ENCODE results near the gene PHF2. TPM values are rescaled to one million over a fixed set of nuclear protein-coding genes. Genes with fewer than 3 reads are reported as not detected.

PHF2 gene
- total RNA-seq, 1 experiment from 2014 or later = 11.6 TPM

GRCh38 chr9:93654351-93654961, 78.1 kb downstream of the PHF2 start (continued):
- TF ChIP-seq ARID4B (CRISPR knock-in tag; IDR thresholded peaks at IDR 0.05; ENCODE audit: borderline replicate concordance) (no peak), ELF4 (CRISPR knock-in tag; IDR thresholded peaks at IDR 0.05; ENCODE audit: low read depth) (no peak), FOXP4 (CRISPR knock-in tag; IDR thresholded peaks at IDR 0.05) (no peak), MXD4 (CRISPR knock-in tag; IDR thresholded peaks at IDR 0.05; ENCODE audit: borderline replicate concordance) (no peak)
- TF ChIP-seq, protein P1, sequence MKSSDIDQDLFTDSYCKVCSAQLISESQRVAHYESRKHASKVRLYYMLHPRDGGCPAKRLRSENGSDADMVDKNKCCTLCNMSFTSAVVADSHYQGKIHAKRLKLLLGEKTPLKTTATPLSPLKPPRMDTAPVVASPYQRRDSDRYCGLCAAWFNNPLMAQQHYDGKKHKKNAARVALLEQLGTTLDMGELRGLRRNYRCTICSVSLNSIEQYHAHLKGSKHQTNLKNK (CRISPR knock-in tag; IDR thresholded peaks at IDR 0.05) = no peak

- H3K27me3 Mint-ChIP-seq (ENCODE audit: low read depth) = no peaks in the 10 kb centered on the region
- CTCF ChIA-PET = interaction anchor here (0.8 to 1.0 kb wide), 2 partner anchors 63 to 502 kb away, joined by 3 read pairs; no protein-coding TSS in a partner anchor
Measured at GRCh38 chr9:93655621-93656425, 79.4 kb downstream of the PHF2 start.

More at GRCh38 chr9:93655621-93656425, 79.4 kb downstream of the PHF2 start:
- no peak for TF ChIP-seq ZNF281 (CRISPR knock-in tag; IDR thresholded peaks at IDR 0.05)
- TF ChIP-seq, protein P2, sequence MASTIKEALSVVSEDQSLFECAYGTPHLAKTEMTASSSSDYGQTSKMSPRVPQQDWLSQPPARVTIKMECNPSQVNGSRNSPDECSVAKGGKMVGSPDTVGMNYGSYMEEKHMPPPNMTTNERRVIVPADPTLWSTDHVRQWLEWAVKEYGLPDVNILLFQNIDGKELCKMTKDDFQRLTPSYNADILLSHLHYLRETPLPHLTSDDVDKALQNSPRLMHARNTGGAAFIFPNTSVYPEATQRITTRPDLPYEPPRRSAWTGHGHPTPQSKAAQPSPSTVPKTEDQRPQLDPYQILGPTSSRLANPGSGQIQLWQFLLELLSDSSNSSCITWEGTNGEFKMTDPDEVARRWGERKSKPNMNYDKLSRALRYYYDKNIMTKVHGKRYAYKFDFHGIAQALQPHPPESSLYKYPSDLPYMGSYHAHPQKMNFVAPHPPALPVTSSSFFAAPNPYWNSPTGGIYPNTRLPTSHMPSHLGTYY (CRISPR knock-in tag; IDR thresholded peaks at IDR 0.05) = no peak
- H3K36me3 Mint-ChIP-seq = peaks cover 7% of the 10 kb centered on the region
- H3K4me3 Mint-ChIP-seq = no peak overlapping the region
- H3K27ac Mint-ChIP-seq = no peak overlapping the region
- POLR2A ChIA-PET = no interaction called here
- H3K9me3 Mint-ChIP-seq = no peaks in the 10 kb centered on the region
- no peaks in the 10 kb centered on the region for H3K4me1 Mint-ChIP-seq
- DNase-seq (ENCODE audit: low spot score) (peak; percentile 11), ATAC-seq (no peak)
